Lower leg skin (tissue), 4 donors: ENCODE measurements around the gene RGMB. TPM values are rescaled to one million over a fixed set of nuclear protein-coding genes. Genes with fewer than 3 reads are reported as not detected.

ENCODE experiments used
- DNase-seq, 2 donors: peaks; one replicate each; pipeline ENCODE4 v3.0.0-alpha.2; 2019; ENCODE audit warnings: low spot score in 2 of 2
- H3K4me3 ChIP-seq: fragments of 200-600 bp; sonication (generic); 2 replicates; pipeline ENCODE4 v1.5.1; 2017; ENCODE audit warnings: mild to moderate bottlenecking, low read depth; ENCODE audit not compliant: poor library complexity, severe bottlenecking
- CTCF ChIP-seq, 3 donors: fragments of 450-650 bp; IDR thresholded peaks; one replicate each; pipeline ENCODE4 v1.5.1; 2016; ENCODE audit warnings: antibody characterized with exemption in 3 of 3, mild to moderate bottlenecking in 3 of 3, moderate library complexity in 2 of 3
- POLR2A ChIP-seq, 2 donors: fragments of 450-650 bp; IDR thresholded peaks; one replicate each; pipeline ENCODE4 v1.6.1; 2016 to 2017; ENCODE audit warnings: antibody characterized with exemption in 2 of 2, mild to moderate bottlenecking in 1 of 2, moderate library complexity in 1 of 2
- WGBS, 2 donors: methylation state at CpG; one replicate each; pipeline ENCODE4 v1.1.5; 2018; 5-methylcytosine and 5-hydroxymethylcytosine counted together
- intact Hi-C: fragments of 100-400 bp; cut with DNase I; formaldehyde crosslinking; loops from one replicate; pipeline ENCODE4 v1.15.0; 2023; ENCODE audit warnings: low total_unique reads
- total RNA-seq, 4 donors: library from RNA; depleted of rRNA; stranded (reverse); fragments of >200 nt; gene quantifications; one replicate each; pipeline ENCODE4 v1.1.0, GENCODE V29; 2016

RGMB gene
- total RNA-seq, 4 donors from 2014 or later = 58.5 to 75.3 (median 69.6) TPM

- 0 to 1% methylated on average over 34 of the region's 34 CpGs for WGBS, 2 donors
Measured at GRCh38 chr5:98768160-98768959, 5.1 kb upstream of the RGMB start.

GRCh38 chr5:98768960-98769209, 4.6 kb upstream of the RGMB start:
- 0% methylated on average over 16 to 30 of the region's 31 CpGs for WGBS, 2 donors
- intact Hi-C loops = no loop called here
- H3K4me3 ChIP-seq = peak overlapping the region; percentile 47
- no peak for DNase-seq
- TF ChIP-seq CTCF (IDR thresholded peaks at IDR 0.05) = no peak
- no peak for TF ChIP-seq POLR2A (IDR thresholded peaks at IDR 0.05)

More at GRCh38 chr5:98768160-98768959, 5.1 kb upstream of the RGMB start:
- intact Hi-C loops = no loop called here
- no peak for DNase-seq
- peak overlapping the region; percentile 47 for H3K4me3 ChIP-seq
- TF ChIP-seq CTCF (IDR thresholded peaks at IDR 0.05) = no peak
- TF ChIP-seq POLR2A (IDR thresholded peaks at IDR 0.05) = no peak

- DNase-seq = peak in 1 of 2 donors; percentile 86
- 1 to 3% methylated on average over 33 to 45 of the region's 55 CpGs for WGBS, 2 donors
- no peak for TF ChIP-seq POLR2A (IDR thresholded peaks at IDR 0.05)
- TF ChIP-seq CTCF (IDR thresholded peaks at IDR 0.05) = no peak
- peak overlapping the region; percentile 47 for H3K4me3 ChIP-seq
- intact Hi-C loops = no loop called here
Measured at GRCh38 chr5:98769210-98769958, 4.1 kb upstream of the RGMB start.

GRCh38 chr5:98769959-98770208, 3.6 kb upstream of the RGMB start:
- TF ChIP-seq CTCF (IDR thresholded peaks at IDR 0.05) (no peak), POLR2A (IDR thresholded peaks at IDR 0.05) (no peak)

GRCh38 chr5:98770209-98770910, 3.1 kb upstream of the RGMB start:
- intact Hi-C loops = loop anchor here (5.0 kb wide), 1 partner anchor 157 kb away; the partner anchor contains the start of gene CHD1
- peak overlapping the region; percentile 47 for H3K4me3 ChIP-seq
- WGBS, 2 donors = 0% methylated on average over 27 to 38 of the region's 39 CpGs
- peak; percentile 49 to 92 for DNase-seq
- no peak for TF ChIP-seq POLR2A (IDR thresholded peaks at IDR 0.05)
- TF ChIP-seq CTCF (IDR thresholded peaks at IDR 0.05) = no peak

More at GRCh38 chr5:98769959-98770208, 3.6 kb upstream of the RGMB start:
- 0 to 1% methylated on average over 12 of the region's 12 CpGs for WGBS, 2 donors
- H3K4me3 ChIP-seq = peak overlapping the region; percentile 47
- intact Hi-C loops = loop anchor here (5.0 kb wide), 1 partner anchor 157 kb away; the partner anchor contains the start of gene CHD1
- DNase-seq = peak in 1 of 2 donors; percentile 88
